HAP-1 (cell line): ENCODE data around the gene MCUB.
"Not testable (repeated sequence)": the region's sequence is repeated elsewhere in the genome, so short reads cannot be mapped to it uniquely, and the experiment has no call there.

Experiments used
- DNase-seq, 2 experiments: peaks; one replicate each; pipeline ENCODE4 v3.0.0-alpha.2; 2016 to 2020; ENCODE audit warnings: low spot score in 2 of 2
- H3K27me3 ChIP-seq: fragments of 250-450 bp; sonication (Bioruptor Pico); 2 replicates; pipeline ENCODE4 v1.5.1; 2020; ENCODE audit warnings: low read depth, mild to moderate bottlenecking, moderate library complexity
- H3K36me3 ChIP-seq: fragments of 250-450 bp; sonication (Bioruptor Pico); replicated peaks from 2 replicates; pipeline ENCODE4 v1.5.1; 2020; ENCODE audit warnings: mild to moderate bottlenecking
- H3K4me1 ChIP-seq: fragments of 250-450 bp; sonication (Bioruptor Pico); 2 replicates; pipeline ENCODE4 v1.5.1; 2020; ENCODE audit warnings: mild to moderate bottlenecking
- H3K4me3 ChIP-seq: fragments of 250-450 bp; sonication (Bioruptor Pico); 2 replicates; pipeline ENCODE4 v1.5.1; 2020; ENCODE audit warnings: mild to moderate bottlenecking, moderate library complexity
- H3K9me3 ChIP-seq: fragments of 250-450 bp; sonication (Bioruptor Pico); 2 replicates; pipeline ENCODE4 v1.5.1; 2020; ENCODE audit warnings: mild to moderate bottlenecking, moderate library complexity
- in situ Hi-C: fragments of 300-500 bp; cut with MboI; formaldehyde crosslinking; loops from 3 replicates; pipeline ENCODE4 v1.14.3; 2020; ENCODE audit warnings: low sequenced_read_pairs, inconsistent platforms, mixed read lengths

The MCUB gene

GRCh38 chr4:109560687-109561461 is 828 bp downstream of the MCUB start:
- no peaks in the 10 kb centered on the region for H3K27me3 ChIP-seq
- no peaks in the 10 kb centered on the region for H3K9me3 ChIP-seq
- peaks cover 8% of the 10 kb centered on the region for H3K4me1 ChIP-seq
- in situ Hi-C loops: no loop called here
- peak; percentile 64 to 92 for DNase-seq
- peak overlapping the region; percentile 55 for H3K4me3 ChIP-seq
- no peaks in the 10 kb centered on the region for H3K36me3 ChIP-seq

GRCh38 chr4:109562457-109563239 is 2.6 kb downstream of the MCUB start:
- Histone ChIP-seq H3K4me1 (peaks cover 8% of the 10 kb centered on the region), H3K36me3 (no peaks in the 10 kb centered on the region), H3K4me3 (no peak overlapping the region), H3K27me3 (no peaks in the 10 kb centered on the region), H3K9me3 (no peaks in the 10 kb centered on the region)
- in situ Hi-C loops: no loop called here
- no peak for DNase-seq

GRCh38 chr4:109571494-109571893 is 11.4 kb downstream of the MCUB start:
- no peaks in the 10 kb centered on the region for H3K36me3 ChIP-seq
- H3K4me3 ChIP-seq: no peak overlapping the region
- no peaks in the 10 kb centered on the region for H3K9me3 ChIP-seq
- in situ Hi-C loops: no loop called here
- no peak for DNase-seq
- no peaks in the 10 kb centered on the region for H3K27me3 ChIP-seq
- no peaks in the 10 kb centered on the region for H3K4me1 ChIP-seq

- in situ Hi-C loops: no loop called here
These were observed 12.1 kb downstream of the MCUB start for GRCh38 chr4:109572154-109572553.

GRCh38 chr4:109574443-109574850 is 14.4 kb downstream of the MCUB start:
- Histone ChIP-seq H3K36me3 (no peaks in the 10 kb centered on the region), H3K9me3 (no peaks in the 10 kb centered on the region), H3K4me3 (no peak overlapping the region), H3K27me3 (no peaks in the 10 kb centered on the region), H3K4me1 (no peaks in the 10 kb centered on the region)
- in situ Hi-C loops: no loop called here
- no peak for DNase-seq

More at GRCh38 chr4:109572154-109572553, 12.1 kb downstream of the MCUB start:
- Histone ChIP-seq H3K4me3 (no peak overlapping the region), H3K27me3 (no peaks in the 10 kb centered on the region), H3K4me1 (no peaks in the 10 kb centered on the region), H3K36me3 (no peaks in the 10 kb centered on the region), H3K9me3 (no peaks in the 10 kb centered on the region)
- no peak for DNase-seq

- DNase-seq: no peak
- Histone ChIP-seq H3K27me3 (no peaks in the 10 kb centered on the region), H3K36me3 (no peaks in the 10 kb centered on the region), H3K4me3 (no peak overlapping the region), H3K4me1 (no peaks in the 10 kb centered on the region), H3K9me3 (no peaks in the 10 kb centered on the region)
- in situ Hi-C loops: no loop called here
These were observed 15.1 kb downstream of the MCUB start for GRCh38 chr4:109574931-109575804.

- in situ Hi-C loops: no loop called here
- Histone ChIP-seq H3K27me3 (no peaks in the 10 kb centered on the region), H3K36me3 (no peaks in the 10 kb centered on the region), H3K4me1 (no peaks in the 10 kb centered on the region), H3K9me3 (no peaks in the 10 kb centered on the region), H3K4me3 (no peak overlapping the region)
- no peak for DNase-seq
These were observed 16.4 kb downstream of the MCUB start for GRCh38 chr4:109576462-109576861.

GRCh38 chr4:109578846-109579245 is 18.8 kb downstream of the MCUB start:
- in situ Hi-C loops: no loop called here
- no peaks in the 10 kb centered on the region for H3K27me3 ChIP-seq
- no peak for DNase-seq

GRCh38 chr4:109579997-109580396 is 20.0 kb downstream of the MCUB start:
- DNase-seq, H3K36me3 ChIP-seq, H3K9me3 ChIP-seq, in situ Hi-C loops, H3K27me3 ChIP-seq, H3K4me3 ChIP-seq, H3K4me1 ChIP-seq: not testable (repeated sequence)

More at GRCh38 chr4:109578846-109579245, 18.8 kb downstream of the MCUB start:
- Histone ChIP-seq H3K4me1 (no peaks in the 10 kb centered on the region), H3K36me3 (no peaks in the 10 kb centered on the region), H3K9me3 (0 out of 2 replicates have a peak, but pooled peaks cover 2% of the 10 kb centered on the region), H3K4me3 (no peak overlapping the region)

GRCh38 chr4:109588176-109588575 is 28.1 kb downstream of the MCUB start:
- no peaks in the 10 kb centered on the region for H3K27me3 ChIP-seq
- no peaks in the 10 kb centered on the region for H3K36me3 ChIP-seq
- H3K4me1 ChIP-seq: no peaks in the 10 kb centered on the region
- H3K4me3 ChIP-seq: no peak overlapping the region
- H3K9me3 ChIP-seq: no peaks in the 10 kb centered on the region
- no peak for DNase-seq
- in situ Hi-C loops: no loop called here

GRCh38 chr4:109589119-109589518 is 29.1 kb downstream of the MCUB start:
- in situ Hi-C loops: no loop called here
- Histone ChIP-seq H3K4me3 (no peak overlapping the region), H3K27me3 (no peaks in the 10 kb centered on the region), H3K9me3 (no peaks in the 10 kb centered on the region), H3K4me1 (no peaks in the 10 kb centered on the region), H3K36me3 (no peaks in the 10 kb centered on the region)
- no peak for DNase-seq

GRCh38 chr4:109589605-109590004 is 29.6 kb downstream of the MCUB start:
- no peak for DNase-seq
- Histone ChIP-seq H3K36me3 (no peaks in the 10 kb centered on the region), H3K9me3 (no peaks in the 10 kb centered on the region), H3K27me3 (no peaks in the 10 kb centered on the region), H3K4me3 (no peak overlapping the region), H3K4me1 (no peaks in the 10 kb centered on the region)
- in situ Hi-C loops: no loop called here

- Histone ChIP-seq H3K36me3 (no peaks in the 10 kb centered on the region), H3K4me3 (no peak overlapping the region), H3K27me3 (no peaks in the 10 kb centered on the region), H3K9me3 (no peaks in the 10 kb centered on the region), H3K4me1 (no peaks in the 10 kb centered on the region)
- DNase-seq: no peak
- in situ Hi-C loops: no loop called here
These were observed 30.9 kb downstream of the MCUB start for GRCh38 chr4:109590905-109591304.
